GM21515 (cell line): Measurements from ENCODE around the gene FRMPD2.
"Not testable (repeated sequence)": the region's sequence is repeated elsewhere in the genome, so short reads cannot be mapped to it uniquely, and the experiment has no call there.

Experiments used
- ATAC-seq: cut with Tn5 transposase; IDR thresholded peaks from one replicate; pipeline ENCODE4 v1.9.1; 2021; ENCODE audit not compliant: unreplicated experiment

Gene FRMPD2

GRCh38 chr10:48210391-48210790 lies 64.1 kb downstream of the FRMPD2 start:
- ATAC-seq: no peak

GRCh38 chr10:48209241-48209640 lies 65.3 kb downstream of the FRMPD2 start:
- no peak for ATAC-seq

DNA sequence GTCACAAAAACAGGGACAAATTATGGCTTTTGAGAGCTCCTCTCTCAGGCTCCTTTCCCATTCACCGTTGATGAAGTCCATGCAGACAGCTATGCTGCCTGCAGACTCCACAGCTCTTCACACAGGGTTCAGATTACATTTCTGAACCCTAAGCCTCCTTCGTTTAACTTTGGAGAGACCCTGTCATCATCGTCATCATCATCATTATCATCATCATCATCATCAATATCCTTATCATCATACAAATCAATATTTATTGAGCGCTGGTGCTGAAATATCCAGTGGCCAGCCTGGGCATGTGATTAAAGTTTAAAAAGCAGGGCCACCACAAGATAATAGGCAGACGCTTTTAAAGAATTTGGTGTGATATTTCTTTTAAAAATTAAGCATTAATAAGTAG lies 66.6 kb downstream of the FRMPD2 start:
- no peak for ATAC-seq

GRCh38 chr10:48206482-48207250 lies 67.8 kb downstream of the FRMPD2 start:
- no peak for ATAC-seq

DNA sequence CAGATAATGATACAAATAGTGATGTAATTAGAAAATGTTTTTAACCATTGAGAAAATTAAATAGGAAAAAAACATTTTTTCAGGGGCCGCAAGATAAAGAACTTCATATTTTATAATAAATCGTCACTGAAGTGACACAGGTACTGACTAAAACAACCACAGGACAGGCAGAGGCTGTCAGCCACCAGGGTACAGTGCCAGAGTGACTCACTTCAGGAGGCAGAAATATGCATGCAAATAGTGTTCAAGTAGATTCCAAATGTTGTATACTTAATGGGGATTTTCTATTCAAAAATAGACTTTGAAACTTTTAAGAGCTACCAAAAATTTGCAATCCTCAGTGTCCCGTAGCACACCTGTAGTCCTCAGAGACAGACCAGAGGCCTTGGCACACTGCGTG lies 68.6 kb downstream of the FRMPD2 start:
- ATAC-seq: no peak

- no peak for ATAC-seq
Measured at GRCh38 chr10:48199580-48200377, 74.7 kb downstream of the FRMPD2 start.

DNA sequence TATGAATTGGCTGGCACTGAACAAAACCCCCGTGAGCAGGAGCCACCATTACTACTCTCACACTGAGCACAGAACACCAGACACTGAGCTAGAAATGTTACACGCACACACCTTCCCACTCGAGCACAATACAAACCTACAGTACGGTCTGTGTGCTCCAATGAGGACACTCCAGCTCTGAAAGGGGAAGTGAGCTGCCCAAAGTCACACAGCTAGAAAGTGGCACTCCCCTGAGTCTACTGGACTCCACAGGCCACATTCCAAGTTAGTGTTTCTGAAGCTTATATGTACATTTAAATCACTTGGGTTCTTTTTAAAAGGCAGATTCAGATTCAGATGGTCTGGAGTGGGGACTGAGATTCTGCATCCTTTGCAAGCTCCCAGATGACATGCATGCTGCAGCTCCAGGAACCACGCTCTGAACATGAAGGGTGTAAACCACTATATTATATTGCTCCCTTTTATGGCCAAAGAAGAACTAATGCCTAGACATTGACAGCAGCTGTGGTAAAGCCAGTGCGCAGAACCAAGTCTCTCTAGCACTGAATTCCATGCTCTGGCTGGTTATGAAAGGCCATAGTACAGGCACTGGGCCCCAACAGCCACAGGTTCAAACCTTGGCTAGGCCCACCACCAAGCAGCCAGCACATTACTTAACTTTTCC lies 77.1 kb downstream of the FRMPD2 start:
- ATAC-seq: no peak

DNA sequence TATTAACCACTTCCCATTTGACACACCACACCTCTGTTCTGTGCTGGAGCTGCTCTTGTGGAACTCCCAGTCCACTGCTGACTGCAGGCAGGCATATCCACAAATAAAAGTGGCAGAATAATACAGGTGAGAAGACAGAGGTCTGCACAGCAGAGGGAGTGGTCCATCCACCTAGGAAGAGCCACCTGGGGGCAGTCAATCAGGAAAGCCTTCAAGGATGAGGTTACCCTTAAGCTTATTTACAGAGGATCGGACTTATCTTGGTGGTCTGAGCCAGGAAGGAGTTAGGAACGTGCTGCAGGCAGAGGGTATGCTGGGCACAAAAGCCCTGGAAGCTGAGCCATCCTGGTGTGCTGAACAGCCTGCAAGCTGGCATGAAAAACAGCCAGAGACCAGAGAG lies 78.7 kb downstream of the FRMPD2 start:
- no peak for ATAC-seq

GRCh38 chr10:48194830-48195229 lies 79.7 kb downstream of the FRMPD2 start:
- ATAC-seq: no peak

DNA sequence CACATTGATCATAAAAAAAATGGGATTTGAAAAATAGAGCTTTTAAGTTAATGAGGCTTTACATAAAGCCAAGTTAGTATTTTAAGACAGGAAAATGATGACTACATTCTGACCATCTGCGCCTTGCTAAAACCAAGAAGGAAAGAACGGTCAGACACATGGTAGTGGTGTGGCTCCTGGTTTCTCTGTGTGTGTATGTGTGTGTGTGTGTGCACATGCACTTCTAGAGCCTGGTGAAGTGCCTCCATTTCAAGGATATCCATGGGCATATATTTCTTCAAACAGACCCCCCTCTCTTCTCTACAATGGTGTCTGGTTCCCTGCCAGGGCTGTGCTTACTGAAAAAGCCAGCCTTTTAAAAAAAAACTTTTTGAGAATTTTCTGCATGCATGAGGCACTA lies 80.9 kb downstream of the FRMPD2 start:
- ATAC-seq: no peak

GRCh38 chr10:48192881-48193450 lies 81.5 kb downstream of the FRMPD2 start:
- ATAC-seq: no peak

DNA sequence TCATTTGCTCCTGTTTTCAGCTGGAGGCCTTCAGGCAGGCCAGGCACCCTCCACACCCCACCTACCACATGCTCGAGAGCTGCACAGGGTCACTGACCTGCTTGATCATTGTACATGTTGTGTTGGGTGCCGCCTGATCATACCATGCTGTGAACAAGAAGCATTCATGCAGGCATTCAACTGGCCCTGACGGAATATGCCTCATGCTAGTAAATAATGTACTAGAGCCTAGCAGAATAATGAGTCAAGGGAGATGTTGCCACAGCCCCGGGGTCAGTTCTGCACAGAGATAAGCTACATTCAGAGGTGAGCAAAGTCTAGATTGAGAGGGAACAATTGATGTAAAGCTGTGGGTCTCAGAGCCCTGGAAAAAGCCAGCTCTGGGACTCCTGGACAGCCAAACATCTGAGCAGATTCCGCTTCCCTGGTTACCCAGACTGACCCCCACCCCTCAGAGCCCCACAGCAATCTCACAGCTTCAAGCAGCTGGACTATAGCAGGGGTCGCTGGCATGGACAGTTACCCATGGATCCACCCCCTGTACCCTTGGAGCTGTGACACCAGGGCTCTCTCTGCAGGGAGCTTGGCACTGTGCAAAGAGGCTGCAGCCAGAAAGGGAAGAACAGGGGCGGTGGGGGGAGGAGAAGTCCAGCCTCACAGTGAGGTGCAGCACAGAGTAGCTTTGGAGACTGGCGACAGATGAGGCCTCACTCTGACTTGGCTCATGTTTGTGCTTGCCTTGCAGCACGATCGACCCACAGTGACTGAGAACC lies 86.6 kb downstream of the FRMPD2 start:
- ATAC-seq: no peak

DNA sequence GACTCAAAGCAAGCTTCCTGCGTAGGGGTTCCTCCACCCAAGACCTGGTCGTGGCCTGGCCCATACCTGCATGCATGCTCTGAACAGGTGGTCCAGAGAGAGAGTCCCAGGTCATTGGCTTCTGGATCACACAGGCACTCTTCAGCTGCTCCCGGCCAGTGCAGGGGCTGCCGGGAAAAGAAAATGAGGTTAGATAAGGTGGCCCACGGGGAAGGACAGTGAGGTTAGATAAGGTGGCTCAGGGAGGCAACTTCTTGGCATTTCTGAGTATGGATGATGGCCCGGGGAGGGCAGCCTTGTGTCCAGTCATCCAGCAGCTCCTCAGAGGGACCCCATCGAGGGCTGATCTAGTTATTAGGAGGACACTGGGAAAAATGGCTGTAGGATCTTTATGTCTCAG lies 87.4 kb downstream of the FRMPD2 start:
- no peak for ATAC-seq

DNA sequence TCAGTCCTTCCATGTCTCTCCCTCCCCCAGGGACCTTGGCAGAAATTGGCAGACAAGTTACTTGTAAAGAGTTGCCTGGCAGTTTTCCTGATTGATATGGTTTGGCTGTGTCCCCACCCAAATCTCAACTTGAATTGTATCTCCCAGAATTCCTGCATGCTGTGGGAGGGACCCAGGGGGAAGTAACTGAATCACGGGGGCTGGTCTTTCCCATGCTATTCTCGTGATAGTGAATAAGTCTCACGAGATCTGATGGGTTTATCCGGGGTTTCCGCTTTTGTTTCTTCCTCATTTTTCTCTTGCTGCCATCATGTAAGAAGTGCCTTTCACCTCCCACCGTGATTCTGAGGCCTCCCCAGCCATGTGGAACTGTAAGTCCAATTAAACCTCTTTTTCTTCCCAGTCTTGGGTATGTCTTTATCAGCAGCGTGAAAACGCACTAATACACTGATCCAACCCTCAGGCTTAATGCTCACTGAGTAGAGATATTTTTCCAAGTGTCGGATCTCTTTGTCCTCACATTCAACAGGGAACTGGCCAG lies 88.2 kb downstream of the FRMPD2 start:
- ATAC-seq: not testable (repeated sequence)

DNA sequence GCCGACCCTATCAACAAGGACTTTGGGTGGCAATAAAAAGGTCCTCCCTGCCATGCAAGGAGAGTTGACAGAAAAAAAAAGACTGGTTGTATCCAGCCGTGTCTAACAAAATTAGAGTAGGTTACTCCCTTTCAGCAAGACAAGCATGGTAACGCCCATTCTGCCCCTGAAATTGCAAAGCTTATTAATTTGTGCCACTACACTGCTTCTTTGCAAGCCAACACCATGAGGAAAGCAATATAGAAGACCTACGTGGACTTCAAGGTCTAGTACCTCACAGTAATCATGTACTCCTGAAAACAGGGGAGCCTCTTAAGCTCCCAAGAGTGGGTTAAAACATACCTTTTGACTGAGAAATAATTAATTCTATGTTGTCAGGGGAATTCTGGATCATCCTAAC lies 90.3 kb downstream of the FRMPD2 start:
- no peak for ATAC-seq

DNA sequence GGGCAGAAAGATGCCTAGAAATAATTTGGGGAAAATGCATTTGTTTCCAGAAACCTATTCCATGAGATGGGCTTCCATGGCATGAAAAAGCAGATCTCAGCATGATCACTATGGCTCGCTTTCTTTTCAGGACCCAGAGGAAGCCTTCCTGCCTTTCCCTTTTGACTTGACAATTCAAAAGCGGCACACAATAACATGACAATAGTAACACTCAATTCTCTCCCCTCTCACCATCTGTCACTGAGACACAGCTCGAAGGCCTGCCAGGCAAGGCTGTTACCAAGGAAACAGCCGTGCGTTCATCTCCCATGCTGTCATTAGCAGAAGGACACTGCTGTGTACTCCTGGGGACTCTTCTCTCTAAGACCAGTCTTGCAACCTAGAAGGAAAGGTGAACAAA lies 101.8 kb downstream of the FRMPD2 start:
- ATAC-seq: not testable (repeated sequence)

DNA sequence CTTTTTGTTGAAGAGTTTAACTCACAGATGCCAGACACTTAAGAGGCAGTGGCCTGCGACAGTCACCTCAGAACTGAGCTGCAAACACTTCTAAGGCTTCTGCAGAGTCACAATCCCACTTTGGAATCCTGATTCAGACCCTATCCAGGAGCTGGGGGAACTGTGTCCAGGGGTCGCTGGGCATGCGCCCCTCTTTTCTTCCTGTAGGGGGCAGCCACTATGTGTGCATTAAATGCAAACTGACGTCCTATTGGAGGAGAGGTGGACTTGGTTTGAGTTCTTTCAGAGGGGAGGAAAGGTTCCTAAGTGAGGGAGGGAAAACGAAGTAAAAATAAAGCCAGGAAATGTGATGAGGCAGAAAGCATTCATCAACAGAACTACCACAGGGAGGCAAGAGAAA lies 113.8 kb downstream of the FRMPD2 start:
- not testable (repeated sequence) for ATAC-seq

DNA sequence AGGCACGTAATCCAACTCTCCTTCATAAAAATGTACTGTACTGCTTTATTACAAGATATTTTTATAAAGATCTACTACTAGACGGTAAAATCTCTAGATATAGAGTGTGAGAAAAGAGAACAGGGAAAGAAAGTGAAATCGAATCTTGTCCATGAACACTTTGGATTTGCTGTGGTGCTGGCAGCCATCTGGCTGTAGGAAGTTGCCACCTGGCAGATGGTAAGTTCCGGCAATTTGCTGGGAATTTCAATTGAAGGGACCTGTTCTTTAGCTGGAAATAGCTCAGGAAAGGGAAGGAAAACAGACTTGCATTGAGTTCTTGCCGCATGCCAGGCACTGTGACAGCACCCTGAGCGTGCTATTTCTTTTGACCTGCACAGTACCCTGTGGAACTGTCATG lies 114.3 kb downstream of the FRMPD2 start:
- ATAC-seq: not testable (repeated sequence)

DNA sequence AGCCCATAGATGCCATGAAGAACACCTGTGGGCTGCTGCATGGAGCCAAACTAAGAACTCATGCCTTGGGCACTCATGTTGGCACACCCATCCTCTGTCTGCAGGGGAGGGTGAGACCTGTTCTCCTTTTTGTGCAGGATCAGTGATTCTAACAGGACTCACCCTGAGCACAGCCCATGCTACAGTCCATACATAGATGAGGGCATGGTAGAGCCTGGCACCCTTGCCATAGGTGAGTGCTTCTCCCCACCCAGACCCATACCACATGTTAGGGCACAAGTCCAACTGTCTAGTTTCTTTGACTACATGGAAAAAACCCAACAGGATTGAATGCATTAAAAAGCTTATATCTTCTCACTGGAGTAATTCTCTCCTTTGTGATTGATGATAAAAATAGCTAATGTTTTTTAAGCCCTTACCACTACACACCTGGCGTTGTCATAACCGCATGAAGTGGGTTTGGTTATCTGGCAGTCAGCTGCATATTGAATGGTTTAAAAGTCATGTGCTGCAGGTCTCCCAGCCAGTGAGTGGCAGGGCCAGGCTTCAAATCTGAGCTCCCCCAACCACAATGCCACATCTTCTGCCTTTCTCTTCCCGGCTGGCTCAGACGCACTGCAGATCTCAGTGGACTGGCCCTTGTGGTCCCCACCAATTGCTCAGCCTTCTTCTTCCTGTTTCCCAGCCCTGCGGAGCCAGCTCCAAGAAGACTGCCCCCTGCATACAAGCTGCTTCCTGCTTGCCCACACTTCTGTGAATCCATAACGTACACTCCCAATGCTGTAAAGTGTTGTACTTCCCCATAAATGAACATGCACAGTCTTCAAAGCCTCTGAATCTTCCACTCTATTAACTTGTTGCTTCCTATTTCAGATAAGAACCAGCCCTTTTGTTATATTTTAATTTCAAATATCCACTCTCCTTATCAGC lies 120.0 kb downstream of the FRMPD2 start:
- not testable (repeated sequence) for ATAC-seq
